HFFc6 (cell line): ENCODE results near the gene DCAF5. TPM values are rescaled to one million over a fixed set of nuclear protein-coding genes. Genes with fewer than 3 reads are reported as not detected.

Source experiments
- DNase-seq: peaks from one replicate; pipeline ENCODE4 v3.0.0-alpha.2; 2018
- H3K27ac Mint-ChIP-seq: 2 replicates; pipeline ENCODE4 v1.8.0; 2020; ENCODE audit warnings: mild to moderate bottlenecking, mixed read lengths
- H3K27me3 Mint-ChIP-seq: 2 replicates; pipeline ENCODE4 v1.8.0; 2021; ENCODE audit warnings: mild to moderate bottlenecking, moderate library complexity, mixed read lengths; ENCODE audit not compliant: insufficient read depth
- H3K36me3 Mint-ChIP-seq: 2 replicates; pipeline ENCODE4 v1.8.0; 2021; ENCODE audit warnings: low read depth, mixed read lengths
- H3K4me1 Mint-ChIP-seq: 2 replicates; pipeline ENCODE4 v1.8.0; 2020; ENCODE audit warnings: low read depth, mixed read lengths
- H3K4me3 Mint-ChIP-seq: 2 replicates; pipeline ENCODE4 v1.8.0; 2020; ENCODE audit warnings: mild to moderate bottlenecking, moderate library complexity, mixed read lengths
- H3K9me3 Mint-ChIP-seq: 2 replicates; pipeline ENCODE4 v1.8.0; 2020; ENCODE audit warnings: mild to moderate bottlenecking, mixed read lengths
- total RNA-seq, 6 experiments: library from RNA; stranded (reverse); fragmentation: NEBNext Ultra II Directional; extraction: Animal tissue kit (Norgen Biotek cat#: 25700); gene quantifications; 2 replicates in 1 of 6; 3 replicates in 5 of 6; pipeline ENCODE4 v1.2.3, GENCODE V29; 2021
- TF ChIP-seq, protein P1 (sequence below): fragments of 200-600 bp; sonication (generic); IDR thresholded peaks from 2 replicates; pipeline ENCODE4 v1.5.0; 2021; ENCODE audit warnings: antibody characterized with exemption, mild to moderate bottlenecking

The DCAF5 gene
- total RNA-seq, 6 experiments from 2014 or later, result 23.4 to 34.7 (median 27.0) TPM

GRCh38 chr14:69040353-69040752 is 112.6 kb downstream of the DCAF5 start:
- Mint-ChIP-seq H3K9me3 (no peaks in the 10 kb centered on the region), H3K4me1 (peaks cover 76% of the 10 kb centered on the region), H3K36me3 (no peaks in the 10 kb centered on the region), H3K4me3 (no peak overlapping the region), H3K27me3 (peaks cover 5% of the 10 kb centered on the region), H3K27ac (no peak overlapping the region)
- DNase-seq, result no peak
- TF ChIP-seq, protein P1, sequence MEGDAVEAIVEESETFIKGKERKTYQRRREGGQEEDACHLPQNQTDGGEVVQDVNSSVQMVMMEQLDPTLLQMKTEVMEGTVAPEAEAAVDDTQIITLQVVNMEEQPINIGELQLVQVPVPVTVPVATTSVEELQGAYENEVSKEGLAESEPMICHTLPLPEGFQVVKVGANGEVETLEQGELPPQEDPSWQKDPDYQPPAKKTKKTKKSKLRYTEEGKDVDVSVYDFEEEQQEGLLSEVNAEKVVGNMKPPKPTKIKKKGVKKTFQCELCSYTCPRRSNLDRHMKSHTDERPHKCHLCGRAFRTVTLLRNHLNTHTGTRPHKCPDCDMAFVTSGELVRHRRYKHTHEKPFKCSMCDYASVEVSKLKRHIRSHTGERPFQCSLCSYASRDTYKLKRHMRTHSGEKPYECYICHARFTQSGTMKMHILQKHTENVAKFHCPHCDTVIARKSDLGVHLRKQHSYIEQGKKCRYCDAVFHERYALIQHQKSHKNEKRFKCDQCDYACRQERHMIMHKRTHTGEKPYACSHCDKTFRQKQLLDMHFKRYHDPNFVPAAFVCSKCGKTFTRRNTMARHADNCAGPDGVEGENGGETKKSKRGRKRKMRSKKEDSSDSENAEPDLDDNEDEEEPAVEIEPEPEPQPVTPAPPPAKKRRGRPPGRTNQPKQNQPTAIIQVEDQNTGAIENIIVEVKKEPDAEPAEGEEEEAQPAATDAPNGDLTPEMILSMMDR, result no peak

- Mint-ChIP-seq H3K27ac (peak overlapping the region; percentile 93), H3K4me1 (peaks cover 76% of the 10 kb centered on the region), H3K9me3 (no peaks in the 10 kb centered on the region), H3K27me3 (peaks cover 5% of the 10 kb centered on the region), H3K4me3 (peak overlapping the region; percentile 63; the same call in 1 of the 2 replicates), H3K36me3 (no peaks in the 10 kb centered on the region)
- TF ChIP-seq, protein P1, result no peak
- DNase-seq, result peak; percentile 75
These were observed 113.7 kb downstream of the DCAF5 start for GRCh38 chr14:69039288-69039628.

GRCh38 chr14:69038455-69039287 is 114.2 kb downstream of the DCAF5 start:
- H3K4me3 Mint-ChIP-seq, result peak overlapping the region; percentile 63
- H3K9me3 Mint-ChIP-seq, result no peaks in the 10 kb centered on the region
- H3K36me3 Mint-ChIP-seq, result no peaks in the 10 kb centered on the region
- TF ChIP-seq, protein P1, result no peak
- peaks cover 73% of the 10 kb centered on the region for H3K4me1 Mint-ChIP-seq
- peak overlapping the region; percentile 93 for H3K27ac Mint-ChIP-seq
- H3K27me3 Mint-ChIP-seq, result peaks cover 5% of the 10 kb centered on the region
- DNase-seq, result peak; percentile 89

DNA sequence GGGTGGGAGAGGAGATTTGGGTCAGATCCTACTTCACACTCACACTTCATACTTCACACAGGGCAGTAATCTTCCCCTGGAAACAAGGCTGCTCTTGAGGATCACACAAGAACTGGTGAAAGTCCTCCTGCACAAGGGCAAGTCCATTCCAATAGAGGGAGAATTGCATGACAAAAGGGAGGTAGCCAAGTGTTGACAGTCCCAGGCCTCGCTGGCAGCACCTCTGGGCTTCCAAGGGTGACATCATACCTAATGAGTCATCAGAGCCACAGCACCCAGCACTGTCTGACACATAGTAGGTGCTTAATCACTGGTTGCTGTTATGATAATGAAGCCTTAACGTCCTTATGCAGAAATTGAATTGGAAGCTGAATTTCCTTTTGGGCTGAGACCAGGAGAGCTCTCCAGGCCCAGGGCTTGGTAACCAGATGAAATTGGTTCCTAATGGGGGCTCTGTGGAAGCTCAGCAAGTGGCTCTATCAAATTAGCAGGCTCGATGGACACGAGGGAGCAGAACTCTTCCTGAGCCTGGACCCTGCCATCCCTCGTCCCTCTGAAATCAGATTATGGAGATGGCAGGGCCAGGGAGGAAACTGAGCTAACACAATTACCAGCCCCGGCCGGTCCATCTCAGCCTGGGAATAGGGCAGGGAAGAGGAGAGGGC is 115.0 kb downstream of the DCAF5 start:
- H3K4me3 Mint-ChIP-seq, result peak overlapping the region; percentile 63; the same call in 1 of the 2 replicates
- DNase-seq, result peak; percentile 49
- TF ChIP-seq, protein P1, result no peak
- no peaks in the 10 kb centered on the region for H3K9me3 Mint-ChIP-seq
- no peaks in the 10 kb centered on the region for H3K36me3 Mint-ChIP-seq
- H3K27me3 Mint-ChIP-seq, result peaks cover 5% of the 10 kb centered on the region
- H3K27ac Mint-ChIP-seq, result peak overlapping the region; percentile 93
- peaks cover 66% of the 10 kb centered on the region for H3K4me1 Mint-ChIP-seq

- TF ChIP-seq, protein P1, result no peak
- peaks cover 59% of the 10 kb centered on the region for H3K4me1 Mint-ChIP-seq
- peak overlapping the region; percentile 51; the same call in 1 of the 2 replicates for H3K27ac Mint-ChIP-seq
- no peaks in the 10 kb centered on the region for H3K9me3 Mint-ChIP-seq
- DNase-seq, result no peak
- H3K36me3 Mint-ChIP-seq, result no peaks in the 10 kb centered on the region
- H3K4me3 Mint-ChIP-seq, result no peak overlapping the region
- H3K27me3 Mint-ChIP-seq, result peaks cover under 1% of the 10 kb centered on the region
These were observed 116.0 kb downstream of the DCAF5 start for GRCh38 chr14:69036757-69037506.
